K562 (cell line): ENCODE measurements around the gene SMAD5. TPM values are rescaled to one million over a fixed set of nuclear protein-coding genes. Genes with fewer than 3 reads are reported as not detected.

Source experiments
- ATAC-seq: fragments of 200-7000 bp; cut with Tn5 transposase; 3 replicates; pipeline ENCODE4 v1.9.1; 2020; ENCODE audit warnings: moderate library complexity
- BruUV-seq: library from RNA; stranded (reverse); fragments of 400-500 nt; replicated peaks from 2 replicates; lab custom pipeline; 2021; lab: Mats Ljungman, UMichigan
- CTCF ChIA-PET: fragments of 300-600 bp; formaldehyde crosslinking; extraction: SDS; loops from one replicate; lab custom pipeline; 2021; ENCODE audit warnings: low intra/inter-chr PET ratio; lab: Yijun Ruan, JAX
- POLR2A ChIA-PET: fragments of 300-600, 350-650 bp; sonication (Branson Sonifier 250); formaldehyde crosslinking; extraction: SDS; loops from one replicate; lab custom pipeline; 2021; ENCODE audit warnings: antibody characterized with exemption, inconsistent platforms; lab: Yijun Ruan, JAX
- DNase-seq, 4 experiments: peaks; one replicate each; pipeline versions ENCODE4 v3.0.0 to v3.0.0-alpha.2; 2011 to 2018; ENCODE audit warnings: low spot score in 3 of 4, mixed read lengths in 3 of 4; ENCODE audit errors: extremely low read depth in 1 of 4
- FAIRE-seq: peaks from 2 replicates; lab custom pipeline; 2011; peaks lifted over from hg19 to GRCh38; lab: Jason Lieb, UNC
- H2AFZ ChIP-seq: 2 replicates; pipeline ENCODE4 v1.6.0; 2011; ENCODE audit warnings: low read depth, low read length, control low read depth, inconsistent platforms
- H3K27ac ChIP-seq: fragments of 200-600 bp; 3 replicates; pipeline ENCODE4 v1.8.0; 2011; ENCODE audit warnings: low read depth, mild to moderate bottlenecking, control low read depth, inconsistent platforms, low read length, moderate library complexity, mixed read lengths; ENCODE audit errors: extremely low read depth
- H3K27me3 ChIP-seq, 2 experiments: fragments of 300-600 bp in 1 of 2; 2 replicates in 1 of 2; 3 replicates in 1 of 2; pipeline versions ENCODE4 v1.6.0 to v1.8.0; 2011; ENCODE audit warnings: inconsistent platforms in 2 of 2, low read length in 2 of 2, mild to moderate bottlenecking in 1 of 2, mixed read lengths in 1 of 2, moderate library complexity in 1 of 2; ENCODE audit not compliant: control insufficient read depth in 2 of 2, insufficient read depth in 2 of 2
- H3K36me3 ChIP-seq: fragments of 300-600 bp; 3 replicates; pipeline ENCODE4 v1.8.0; 2011; ENCODE audit warnings: mild to moderate bottlenecking, low read length, inconsistent platforms; ENCODE audit not compliant: control insufficient read depth, insufficient read depth
- H3K4me1 ChIP-seq, 2 experiments: fragments of 200-600 bp in 1 of 2; replicated peaks in 1 of 2; 2 replicates in 1 of 2; 3 replicates in 1 of 2; pipeline versions ENCODE4 v1.5.1 to v1.8.0; 2011; ENCODE audit warnings: inconsistent platforms in 2 of 2, low read length in 2 of 2, mild to moderate bottlenecking in 1 of 2, mixed read lengths in 1 of 2, moderate library complexity in 1 of 2; ENCODE audit not compliant: control insufficient read depth in 2 of 2, insufficient read depth in 2 of 2
- H3K4me2 ChIP-seq: 2 replicates; pipeline ENCODE4 v1.6.1; 2011; ENCODE audit warnings: low read length, control low read depth, inconsistent platforms, mixed read lengths; ENCODE audit not compliant: insufficient read depth
- H3K4me3 ChIP-seq: fragments of 200-600 bp; sonication (generic), shearing (Covaris generic); 2 replicates; pipeline ENCODE4 v1.5.1; 2016; ENCODE audit warnings: control low read depth, inconsistent platforms
- H3K79me2 ChIP-seq: fragments of 200-600 bp; 3 replicates; pipeline ENCODE4 v1.8.0; 2011; ENCODE audit warnings: low read length, inconsistent platforms; ENCODE audit not compliant: control insufficient read depth, insufficient read depth
- H3K9ac ChIP-seq, 2 experiments: 2 replicates each; pipeline versions ENCODE4 v1.6.0 to v1.6.1; 2011; ENCODE audit warnings: low read depth in 2 of 2, low read length in 2 of 2, control low read depth in 1 of 2, inconsistent platforms in 1 of 2, mild to moderate bottlenecking in 1 of 2, mixed read lengths in 1 of 2; ENCODE audit not compliant: insufficient read depth in 1 of 2
- H3K9me1 ChIP-seq: one replicate; pipeline ENCODE4 v1.6.0; 2011; ENCODE audit warnings: inconsistent platforms, mild to moderate bottlenecking, low read length, moderate library complexity; ENCODE audit not compliant: control insufficient read depth, insufficient read depth
- H3K9me3 ChIP-seq: replicated peaks from 2 replicates; pipeline ENCODE4 v1.5.1; 2011; ENCODE audit warnings: low read depth, low read length, inconsistent platforms; ENCODE audit not compliant: control insufficient read depth, insufficient read depth
- H4K20me1 ChIP-seq: replicated peaks from 2 replicates; pipeline ENCODE4 v1.6.1; 2011; ENCODE audit warnings: low read length, inconsistent platforms, mixed read lengths; ENCODE audit not compliant: control insufficient read depth, insufficient read depth
- ARID2 ChIP-seq: fragments of 450-650 bp; IDR thresholded peaks from 2 replicates; pipeline ENCODE4 v1.6.1; 2017; ENCODE audit warnings: antibody characterized with exemption, mild to moderate bottlenecking
- CHAMP1 ChIP-seq: fragments of 450-650 bp; IDR thresholded peaks from 2 replicates; pipeline ENCODE4 v1.6.1; 2016; ENCODE audit warnings: mild to moderate bottlenecking
- FOXP1 ChIP-seq: sonication (generic); formaldehyde crosslinking; IDR thresholded peaks from 2 replicates; pipeline ENCODE4 v1.8.0; 2022; ENCODE audit warnings: mild to moderate bottlenecking, missing genetic modification reagents
- JUND ChIP-seq, 2 experiments: IDR thresholded peaks; 2 replicates in 1 of 2; 3 replicates in 1 of 2; pipeline ENCODE4 v1.6.1; 2011; ENCODE audit warnings: borderline replicate concordance in 2 of 2, low read depth in 2 of 2, low read length in 2 of 2, improper control_type of control experiment in 1 of 2, missing biosample characterization in 1 of 2, missing genetic modification characterization in 1 of 2, missing genetic modification reagents in 1 of 2
- NCOA2 ChIP-seq, 2 experiments: fragments of 450-650 bp; IDR thresholded peaks; 2 replicates each; pipeline ENCODE4 v1.6.1; 2018; ENCODE audit warnings: mild to moderate bottlenecking in 2 of 2, moderate library complexity in 1 of 2; ENCODE audit not compliant: partially characterized antibody in 2 of 2
- NEUROD1 ChIP-seq: fragments of 150-350 bp; IDR thresholded peaks from 2 replicates; pipeline ENCODE4 v1.6.1; 2014; ENCODE audit warnings: borderline replicate concordance, low read length, low read depth; ENCODE audit not compliant: partially characterized antibody
- RUNX1 ChIP-seq: sonication (generic); IDR thresholded peaks from 2 replicates; pipeline ENCODE4 v1.6.1; 2016; ENCODE audit warnings: antibody characterized with exemption, low read depth
- TEAD4 ChIP-seq, 2 experiments: sonication (generic) in 1 of 2; formaldehyde crosslinking in 1 of 2; IDR thresholded peaks; 2 replicates each; pipeline versions ENCODE4 v1.6.1 to v1.8.0; 2012 to 2022; ENCODE audit warnings: borderline replicate concordance in 1 of 2, inconsistent platforms in 1 of 2, low read length in 1 of 2, mild to moderate bottlenecking in 1 of 2, missing genetic modification reagents in 1 of 2
- TRIM28 ChIP-seq: fragments of 450-650 bp; IDR thresholded peaks from 2 replicates; pipeline ENCODE4 v1.6.1; 2017
- WGBS: fragments of 100-300 bp; shearing (Covaris generic); methylation state at CpG from one replicate; pipeline ENCODE4 v1.1.6; 2016; ENCODE audit warnings: low coverage, mixed read lengths; ENCODE audit not compliant: insufficient coverage; ENCODE audit errors: missing lambda C conversion rate; 5-methylcytosine and 5-hydroxymethylcytosine counted together
- in situ Hi-C: fragments of 300-500 bp; cut with MboI; formaldehyde crosslinking; loops from 4 replicates; pipeline ENCODE4 v1.15.0; 2018; ENCODE audit warnings: inconsistent platforms, mixed read lengths
- intact Hi-C: fragments of 100-400 bp; cut with micrococcal nuclease; formaldehyde crosslinking; loops from 2 replicates; pipeline ENCODE4 v1.14.2; 2022
- polyA plus RNA-seq, 8 experiments: library from polyadenylated mRNA; depleted of rRNA in 4 of 8; stranded (reverse) in 5 of 8; unstranded in 3 of 8; fragments of >200 nt; fragmentation: Nextera tagmentation in 2 of 8; fragmentation: Illumina TruSeq in 1 of 8; extraction: Ambion mirVana in 2 of 8; extraction: Trizol in 1 of 8; gene quantifications; 2 replicates each; pipeline versions ENCODE4 v1.2.1 to v1.2.3, GENCODE V29; 2011 to 2014; ENCODE audit warnings: inconsistent platforms in 1 of 8, missing spikeins in 1 of 8
- total RNA-seq, 7 experiments: library from RNA; depleted of rRNA in 6 of 7; stranded (reverse); fragments of >200 nt in 6 of 7; fragmentation: Illumina TruSeq in 2 of 7; extraction: Trizol in 2 of 7; gene quantifications; 2 replicates each; pipeline versions ENCODE4 v1.2.1 to v1.2.3, GENCODE V29; 2011 to 2021; ENCODE audit warnings: low replicate concordance in 1 of 7

The SMAD5 gene
- total and polyA plus RNA-seq, 9 of the 15 experiments (the other 6 are each of a cell fraction or from before 2014, with no cell fraction given): 12.4 to 53.9 (median 20.3) TPM

DNA sequence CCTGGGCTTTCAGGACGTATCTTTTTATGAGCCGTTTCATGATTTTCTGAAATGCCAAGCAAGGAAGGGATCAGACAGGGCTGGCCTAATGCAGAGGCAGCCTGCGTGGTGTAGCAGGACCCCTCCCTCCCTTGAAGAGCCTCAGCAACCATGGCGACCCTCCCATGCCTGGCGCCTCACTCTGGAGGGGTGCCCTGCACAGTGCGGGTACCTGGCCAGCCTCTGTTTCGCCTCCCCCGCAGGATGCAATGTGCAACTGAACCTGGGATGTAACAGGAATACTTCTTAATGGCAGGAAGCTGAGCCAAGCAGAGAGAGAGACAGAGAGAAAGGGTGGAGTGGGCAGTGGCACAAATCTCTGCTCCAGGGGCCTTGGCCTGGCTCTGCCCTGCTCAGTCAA, 83.6 kb downstream of the SMAD5 start:
- Histone ChIP-seq H3K9ac (no peak overlapping the region; a peak in 1 of 4 replicates), H3K4me2 (no peak overlapping the region), H3K9me1 (no peaks in the 10 kb centered on the region), H3K27me3 (peaks cover 5 to 41% of the 10 kb centered on the region in 2 experiments; a peak in 4 of 5 replicates), H3K4me3 (no peak overlapping the region), H3K27ac (no peak overlapping the region), H3K79me2 (no peaks in the 10 kb centered on the region), H3K36me3 (no peaks in the 10 kb centered on the region), H4K20me1 (no peaks in the 10 kb centered on the region; the same call in 1 of the 2 replicates), H3K9me3 (no peaks in the 10 kb centered on the region), H2AFZ (no peak overlapping the region), H3K4me1 (peaks cover 0 to 2% of the 10 kb centered on the region in 2 experiments; a peak in 1 of 5 replicates)
- no TSS peak for BruUV-seq
- intact Hi-C loops: no loop called here
- under 1% methylated on average over 8 of the region's 8 CpGs for WGBS
- ATAC-seq (no peak), FAIRE-seq (no peak), DNase-seq (no peak)
- TF ChIP-seq JUND (IDR thresholded peaks at IDR 0.05; ENCODE audit: borderline replicate concordance, low read depth, low read length): no peak
- TF ChIP-seq JUND (tag; IDR thresholded peaks at IDR 0.05; ENCODE audit: borderline replicate concordance, low read depth, low read length): no peak
- no peak for TF ChIP-seq ARID2
- no peak for TF ChIP-seq NCOA2 (IDR thresholded peaks at IDR 0.05; ENCODE audit: partially characterized antibody in 2 of 2)
- CTCF ChIA-PET: no interaction called here
- POLR2A ChIA-PET: no interaction called here
- in situ Hi-C loops: no loop called here

DNA sequence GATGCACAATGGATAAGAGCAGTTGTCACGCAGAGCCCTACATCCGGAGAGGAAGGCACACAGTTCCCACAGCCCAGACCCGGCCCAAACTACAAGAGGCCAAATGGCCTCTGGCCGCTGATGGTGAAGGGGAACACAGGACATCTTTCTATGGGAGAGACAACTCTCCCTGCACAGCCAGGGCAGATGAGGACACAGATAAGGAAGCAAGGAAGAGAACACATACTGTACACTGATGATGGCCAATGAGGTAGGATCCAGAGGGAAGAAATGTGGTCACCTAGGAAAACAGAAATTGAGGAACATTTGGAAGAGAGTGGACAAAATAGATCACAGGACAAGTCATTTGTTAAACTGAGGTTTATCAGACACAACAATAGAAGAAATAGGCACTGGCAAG, 88.7 kb downstream of the SMAD5 start:
- H3K4me1 ChIP-seq: no peaks in the 10 kb centered on the region
- no peak for TF ChIP-seq TRIM28
- no peak for TF ChIP-seq RUNX1
- no peak for TF ChIP-seq TEAD4 (IDR thresholded peaks at IDR 0.05; ENCODE audit: low read length)
- no peak for TF ChIP-seq TEAD4 (CRISPR knock-in tag; IDR thresholded peaks at IDR 0.05; ENCODE audit: borderline replicate concordance)
- no peak for TF ChIP-seq CHAMP1
- TF ChIP-seq ARID2: no peak
- no peak for TF ChIP-seq FOXP1 (CRISPR knock-in tag)
- TF ChIP-seq NEUROD1: no peak
- CTCF ChIA-PET: no interaction called here
- H2AFZ ChIP-seq: no peak overlapping the region
- H3K27me3 ChIP-seq: peaks cover 3 to 5% of the 10 kb centered on the region in 2 experiments; a peak in 3 of 5 replicates
- no peaks in the 10 kb centered on the region for H3K9me1 ChIP-seq
- no peak overlapping the region for H3K4me3 ChIP-seq
- no peaks in the 10 kb centered on the region for H3K79me2 ChIP-seq
- no TSS peak for BruUV-seq
- 0% methylated on average over 2 of the region's 4 CpGs for WGBS
- H3K36me3 ChIP-seq: no peaks in the 10 kb centered on the region
- no peak overlapping the region for H3K4me2 ChIP-seq
- DNase-seq (no peak), FAIRE-seq (no peak), ATAC-seq (no peak)
- in situ Hi-C loops: no loop called here
- H4K20me1 ChIP-seq: no peaks in the 10 kb centered on the region
- H3K9me3 ChIP-seq: no peaks in the 10 kb centered on the region
- no peak overlapping the region for H3K27ac ChIP-seq
- no peak overlapping the region for H3K9ac ChIP-seq
- intact Hi-C loops: no loop called here
- POLR2A ChIA-PET: no interaction called here
